ENCODE results near the gene ERGIC1. TPM values are rescaled to one million over a fixed set of nuclear protein-coding genes. Genes with fewer than 3 reads are reported as not detected.

ERGIC1 gene
- total and polyA plus RNA-seq, 2 experiments from 2014 or later, result 25.2 to 92.2 TPM

DNA sequence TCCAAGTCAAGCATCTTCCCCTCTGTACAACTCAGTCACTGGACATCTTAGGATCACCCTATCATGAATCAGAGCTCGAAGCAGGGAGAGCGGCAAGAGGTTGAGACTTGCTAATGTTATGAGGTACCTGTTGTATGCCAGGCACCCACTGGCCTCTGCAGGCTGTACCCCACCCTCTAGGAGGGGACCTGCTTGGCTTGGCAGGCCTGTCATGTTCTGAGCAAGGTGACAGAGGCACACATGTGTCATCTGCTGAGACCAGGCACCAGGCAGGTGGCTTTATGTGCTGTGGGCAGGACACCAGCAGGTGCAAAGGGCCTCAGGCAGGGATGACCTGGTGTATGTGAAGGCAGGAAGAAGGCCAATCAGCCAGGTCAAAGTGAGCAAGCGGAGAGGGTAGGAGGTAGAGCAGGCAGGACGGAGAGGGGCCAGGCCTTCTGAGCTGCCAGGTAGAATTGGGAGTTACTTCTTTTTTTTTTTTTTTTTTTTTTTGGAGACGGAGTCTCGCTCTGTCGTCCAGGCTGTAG is 64.9 kb downstream of the ERGIC1 start:
- Mint-ChIP-seq H3K36me3 (ENCODE audit: low read depth) (peaks cover 45% of the 10 kb centered on the region), H3K9me3 (no peaks in the 10 kb centered on the region), H3K27ac (no peak overlapping the region), H3K4me1 (no peaks in the 10 kb centered on the region; the same call in 2 of the 3 replicates), H3K27me3 (ENCODE audit: insufficient read depth, low read depth, poor library complexity) (peaks cover 5% of the 10 kb centered on the region), H3K4me3 (no peak overlapping the region)
- no peaks in the 10 kb centered on the region for H3K79me2 ChIP-seq (replicated peaks; ENCODE audit: insufficient read depth)
- 0 out of 2 replicates have a peak, but pooled peaks cover 4% of the 10 kb centered on the region for H3F3A ChIP-seq (replicated peaks; ENCODE audit: low read depth)
- peaks cover 8% of the 10 kb centered on the region; the same call in 1 of the 2 replicates for H4K20me1 ChIP-seq (replicated peaks; ENCODE audit: insufficient read depth)
- H3K4me3 ChIP-seq, result no peak overlapping the region
- ATAC-seq (no peak), DNase-seq (ENCODE audit: low spot score) (no peak)
- H3K27me3 ChIP-seq (ENCODE audit: insufficient read depth), result no peaks in the 10 kb centered on the region
- H3K36me3 ChIP-seq (ENCODE audit: insufficient read depth), result no peaks in the 10 kb centered on the region; the same call in 1 of the 2 replicates
- H3K4me1 ChIP-seq (ENCODE audit: insufficient read depth), result no peaks in the 10 kb centered on the region
- no peak overlapping the region for H3K27ac ChIP-seq (ENCODE audit: low read depth)
- no peak overlapping the region for H3K4me2 ChIP-seq
- TF ChIP-seq NANOG (IDR thresholded peaks at IDR 0.05; ENCODE audit: borderline replicate concordance) (no peak), EZH2 (IDR thresholded peaks at IDR 0.05; ENCODE audit: low read depth, unreplicated experiment) (no peak), JUNB (IDR thresholded peaks at IDR 0.05; ENCODE audit: unreplicated experiment) (no peak), REST (IDR thresholded peaks at IDR 0.05; ENCODE audit: unreplicated experiment) (no peak), STAT1 (IDR thresholded peaks at IDR 0.05; ENCODE audit: unreplicated experiment) (no peak)
- TF ChIP-seq, protein P1, sequence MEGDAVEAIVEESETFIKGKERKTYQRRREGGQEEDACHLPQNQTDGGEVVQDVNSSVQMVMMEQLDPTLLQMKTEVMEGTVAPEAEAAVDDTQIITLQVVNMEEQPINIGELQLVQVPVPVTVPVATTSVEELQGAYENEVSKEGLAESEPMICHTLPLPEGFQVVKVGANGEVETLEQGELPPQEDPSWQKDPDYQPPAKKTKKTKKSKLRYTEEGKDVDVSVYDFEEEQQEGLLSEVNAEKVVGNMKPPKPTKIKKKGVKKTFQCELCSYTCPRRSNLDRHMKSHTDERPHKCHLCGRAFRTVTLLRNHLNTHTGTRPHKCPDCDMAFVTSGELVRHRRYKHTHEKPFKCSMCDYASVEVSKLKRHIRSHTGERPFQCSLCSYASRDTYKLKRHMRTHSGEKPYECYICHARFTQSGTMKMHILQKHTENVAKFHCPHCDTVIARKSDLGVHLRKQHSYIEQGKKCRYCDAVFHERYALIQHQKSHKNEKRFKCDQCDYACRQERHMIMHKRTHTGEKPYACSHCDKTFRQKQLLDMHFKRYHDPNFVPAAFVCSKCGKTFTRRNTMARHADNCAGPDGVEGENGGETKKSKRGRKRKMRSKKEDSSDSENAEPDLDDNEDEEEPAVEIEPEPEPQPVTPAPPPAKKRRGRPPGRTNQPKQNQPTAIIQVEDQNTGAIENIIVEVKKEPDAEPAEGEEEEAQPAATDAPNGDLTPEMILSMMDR (conservative IDR thresholded peaks at IDR 0.05; ENCODE audit: low read depth in 2 of 2), result no peak
- TF ChIP-seq, protein P2, sequence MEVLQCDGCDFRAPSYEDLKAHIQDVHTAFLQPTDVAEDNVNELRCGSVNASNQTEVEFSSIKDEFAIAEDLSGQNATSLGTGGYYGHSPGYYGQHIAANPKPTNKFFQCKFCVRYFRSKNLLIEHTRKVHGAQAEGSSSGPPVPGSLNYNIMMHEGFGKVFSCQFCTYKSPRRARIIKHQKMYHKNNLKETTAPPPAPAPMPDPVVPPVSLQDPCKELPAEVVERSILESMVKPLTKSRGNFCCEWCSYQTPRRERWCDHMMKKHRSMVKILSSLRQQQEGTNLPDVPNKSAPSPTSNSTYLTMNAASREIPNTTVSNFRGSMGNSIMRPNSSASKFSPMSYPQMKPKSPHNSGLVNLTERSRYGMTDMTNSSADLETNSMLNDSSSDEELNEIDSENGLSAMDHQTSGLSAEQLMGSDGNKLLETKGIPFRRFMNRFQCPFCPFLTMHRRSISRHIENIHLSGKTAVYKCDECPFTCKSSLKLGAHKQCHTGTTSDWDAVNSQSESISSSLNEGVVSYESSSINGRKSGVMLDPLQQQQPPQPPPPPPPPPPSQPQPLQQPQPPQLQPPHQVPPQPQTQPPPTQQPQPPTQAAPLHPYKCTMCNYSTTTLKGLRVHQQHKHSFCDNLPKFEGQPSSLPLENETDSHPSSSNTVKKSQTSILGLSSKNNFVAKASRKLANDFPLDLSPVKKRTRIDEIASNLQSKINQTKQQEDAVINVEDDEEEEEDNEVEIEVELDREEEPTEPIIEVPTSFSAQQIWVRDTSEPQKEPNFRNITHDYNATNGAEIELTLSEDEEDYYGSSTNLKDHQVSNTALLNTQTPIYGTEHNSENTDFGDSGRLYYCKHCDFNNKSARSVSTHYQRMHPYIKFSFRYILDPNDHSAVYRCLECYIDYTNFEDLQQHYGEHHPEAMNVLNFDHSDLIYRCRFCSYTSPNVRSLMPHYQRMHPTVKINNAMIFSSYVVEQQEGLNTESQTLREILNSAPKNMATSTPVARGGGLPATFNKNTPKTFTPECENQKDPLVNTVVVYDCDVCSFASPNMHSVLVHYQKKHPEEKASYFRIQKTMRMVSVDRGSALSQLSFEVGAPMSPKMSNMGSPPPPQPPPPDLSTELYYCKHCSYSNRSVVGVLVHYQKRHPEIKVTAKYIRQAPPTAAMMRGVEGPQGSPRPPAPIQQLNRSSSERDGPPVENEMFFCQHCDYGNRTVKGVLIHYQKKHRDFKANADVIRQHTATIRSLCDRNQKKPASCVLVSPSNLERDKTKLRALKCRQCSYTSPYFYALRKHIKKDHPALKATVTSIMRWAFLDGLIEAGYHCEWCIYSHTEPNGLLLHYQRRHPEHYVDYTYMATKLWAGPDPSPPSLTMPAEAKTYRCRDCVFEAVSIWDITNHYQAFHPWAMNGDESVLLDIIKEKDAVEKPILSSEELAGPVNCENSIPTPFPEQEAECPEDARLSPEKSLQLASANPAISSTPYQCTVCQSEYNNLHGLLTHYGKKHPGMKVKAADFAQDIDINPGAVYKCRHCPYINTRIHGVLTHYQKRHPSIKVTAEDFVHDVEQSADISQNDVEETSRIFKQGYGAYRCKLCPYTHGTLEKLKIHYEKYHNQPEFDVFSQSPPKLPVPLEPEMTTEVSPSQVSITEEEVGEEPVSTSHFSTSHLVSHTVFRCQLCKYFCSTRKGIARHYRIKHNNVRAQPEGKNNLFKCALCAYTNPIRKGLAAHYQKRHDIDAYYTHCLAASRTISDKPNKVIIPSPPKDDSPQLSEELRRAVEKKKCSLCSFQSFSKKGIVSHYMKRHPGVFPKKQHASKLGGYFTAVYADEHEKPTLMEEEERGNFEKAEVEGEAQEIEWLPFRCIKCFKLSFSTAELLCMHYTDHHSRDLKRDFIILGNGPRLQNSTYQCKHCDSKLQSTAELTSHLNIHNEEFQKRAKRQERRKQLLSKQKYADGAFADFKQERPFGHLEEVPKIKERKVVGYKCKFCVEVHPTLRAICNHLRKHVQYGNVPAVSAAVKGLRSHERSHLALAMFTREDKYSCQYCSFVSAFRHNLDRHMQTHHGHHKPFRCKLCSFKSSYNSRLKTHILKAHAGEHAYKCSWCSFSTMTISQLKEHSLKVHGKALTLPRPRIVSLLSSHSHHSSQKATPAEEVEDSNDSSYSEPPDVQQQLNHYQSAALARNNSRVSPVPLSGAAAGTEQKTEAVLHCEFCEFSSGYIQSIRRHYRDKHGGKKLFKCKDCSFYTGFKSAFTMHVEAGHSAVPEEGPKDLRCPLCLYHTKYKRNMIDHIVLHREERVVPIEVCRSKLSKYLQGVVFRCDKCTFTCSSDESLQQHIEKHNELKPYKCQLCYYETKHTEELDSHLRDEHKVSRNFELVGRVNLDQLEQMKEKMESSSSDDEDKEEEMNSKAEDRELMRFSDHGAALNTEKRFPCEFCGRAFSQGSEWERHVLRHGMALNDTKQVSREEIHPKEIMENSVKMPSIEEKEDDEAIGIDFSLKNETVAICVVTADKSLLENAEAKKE (CRISPR knock-in tag; IDR thresholded peaks at IDR 0.05), result no peak
- H2AFZ ChIP-seq, result no peak overlapping the region
- no peaks in the 10 kb centered on the region for H3K9me2 ChIP-seq (ENCODE audit: insufficient read depth)
